Inflammatory macrophage (primary cell): ENCODE data around the gene FLT4.

Experiments
- DNase-seq, 2 donors: peaks; one replicate each; pipeline ENCODE4 v3.0.0-alpha.2; 2020 to 2022

Gene FLT4

GRCh38 chr5:180603076-180603594 lies 46.3 kb downstream of the FLT4 start:
- DNase-seq = no peak

- DNase-seq = no peak
Observed at GRCh38 chr5:180602481-180603075, 46.8 kb downstream of the FLT4 start.

GRCh38 chr5:180601591-180602480 lies 47.6 kb downstream of the FLT4 start:
- no peak for DNase-seq

- no peak for DNase-seq
Observed at GRCh38 chr5:180600554-180601041, 48.8 kb downstream of the FLT4 start.

- no peak for DNase-seq
Observed at GRCh38 chr5:180599981-180600553, 49.3 kb downstream of the FLT4 start.

GRCh38 chr5:180599590-180599914 lies 49.8 kb downstream of the FLT4 start:
- no peak for DNase-seq

GRCh38 chr5:180598797-180599589 lies 50.4 kb downstream of the FLT4 start:
- DNase-seq = no peak

- no peak for DNase-seq
Observed at GRCh38 chr5:180598316-180598701, 51.1 kb downstream of the FLT4 start.

GRCh38 chr5:180596668-180597231 lies 52.6 kb downstream of the FLT4 start:
- no peak for DNase-seq

- no peak for DNase-seq
Observed at GRCh38 chr5:180596115-180596667, 53.2 kb downstream of the FLT4 start.

GRCh38 chr5:180595381-180596114 lies 53.9 kb downstream of the FLT4 start:
- DNase-seq = no peak

- DNase-seq = no peak
Observed at GRCh38 chr5:180595046-180595379, 54.4 kb downstream of the FLT4 start.

- no peak for DNase-seq
Observed at GRCh38 chr5:180594311-180595045, 54.9 kb downstream of the FLT4 start.

GRCh38 chr5:180593446-180594206 lies 55.8 kb downstream of the FLT4 start:
- DNase-seq = no peak

GRCh38 chr5:180592176-180592575 lies 57.2 kb downstream of the FLT4 start:
- DNase-seq = no peak

- DNase-seq = peak; percentile 25 to 31
Observed at GRCh38 chr5:180591311-180591887, 58.0 kb downstream of the FLT4 start, which contains the start of gene SCGB3A1. TSS of gene SCGB3A1 (minus strand) at chr5:180591499. CDS start at chr5:180591462, 37 bp downstream.

- no peak for DNase-seq
Observed at GRCh38 chr5:180590543-180591310, 58.7 kb downstream of the FLT4 start.

GRCh38 chr5:180589771-180590542 lies 59.4 kb downstream of the FLT4 start:
- DNase-seq = no peak
